Coronary artery (tissue), 2 donors: Measurements from ENCODE around the gene TMEM175.

Experiments used
- DNase-seq: peaks from one replicate; pipeline ENCODE4 v3.0.0-alpha.2; 2017; ENCODE audit warnings: low spot score
- H3K27ac ChIP-seq, 2 donors: fragments of 200-600 bp; sonication (generic); one replicate each; pipeline ENCODE4 v1.5.1; 2016 to 2019
- H3K4me3 ChIP-seq: fragments of 200-600 bp; sonication (generic); 2 replicates; pipeline ENCODE4 v1.5.1; 2016; ENCODE audit warnings: mild to moderate bottlenecking, moderate library complexity
- CTCF ChIP-seq: fragments of 200-600 bp; sonication (generic); IDR thresholded peaks from one replicate; pipeline ENCODE4 v1.5.1; 2019; ENCODE audit warnings: antibody characterized with exemption

Gene TMEM175

GRCh38 chr4:989722-990471 lies 57.6 kb downstream of the TMEM175 start:
- Histone ChIP-seq H3K27ac (no peak overlapping the region), H3K4me3 (no peak overlapping the region)
- TF ChIP-seq CTCF: no peak
- DNase-seq: no peak

- no peak overlapping the region for H3K4me3 ChIP-seq
- no peak overlapping the region for H3K27ac ChIP-seq
- TF ChIP-seq CTCF: no peak
- DNase-seq: no peak
Measured at GRCh38 chr4:990746-991367, 58.6 kb downstream of the TMEM175 start.

GRCh38 chr4:991451-992296 lies 59.4 kb downstream of the TMEM175 start:
- H3K4me3 ChIP-seq: no peak overlapping the region
- no peak overlapping the region for H3K27ac ChIP-seq
- TF ChIP-seq CTCF: no peak
- DNase-seq: no peak

GRCh38 chr4:992297-993110 lies 60.2 kb downstream of the TMEM175 start:
- Histone ChIP-seq H3K27ac (no peak overlapping the region), H3K4me3 (no peak overlapping the region)
- DNase-seq: no peak
- TF ChIP-seq CTCF: no peak

- H3K4me3 ChIP-seq: no peak within 1 kb of the TSS
- no peak within 1 kb of the TSS for H3K27ac ChIP-seq
Measured at GRCh38 chr4:993111-994029, 61.1 kb downstream of the TMEM175 start, which contains the start of gene SLC26A1. Gene SLC26A1, minus strand, starts transcription at chr4:993404. Its CDS starts 1,701 bp downstream, at chr4:991703.

More at GRCh38 chr4:993111-994029, 61.1 kb downstream of the TMEM175 start, which contains the start of gene SLC26A1:
- TF ChIP-seq CTCF: no peak
- no peak for DNase-seq
